ENCODE results near the gene DCT. TPM values are rescaled to one million over a fixed set of nuclear protein-coding genes. Genes with fewer than 3 reads are reported as not detected.

DCT gene
- polyA plus RNA-seq, 1 of the 3 experiments (the other 2 are of a cell fraction): 0.03 TPM

GRCh38 chr13:94411747-94412146 lies 67.7 kb downstream of the DCT start:
- H3K9me3 ChIP-seq: no peaks in the 10 kb centered on the region
- ChIA-PET CTCF (interaction anchor here (0.7 to 1.4 kb wide), 3 partner anchors 16 to 206 kb away, joined by 3 to 5 read pairs (median 3); no protein-coding TSS in a partner anchor), POLR2A (no interaction called here)
- H3K9ac ChIP-seq: no peak overlapping the region
- peaks cover 0 to 5% of the 10 kb centered on the region in 2 experiments; a peak in 3 of 4 replicates for H3K4me1 ChIP-seq (ENCODE audit: control insufficient read depth in 1 of 2, insufficient read depth in 2 of 2, low read depth in 1 of 2, low read length in 1 of 2)
- H3K27ac ChIP-seq (ENCODE audit: low read depth in 2 of 2, low read length in 1 of 2): no peak overlapping the region
- no peaks in the 10 kb centered on the region for H3K79me2 ChIP-seq (ENCODE audit: insufficient read depth)
- no peaks in the 10 kb centered on the region for H4K20me1 ChIP-seq (ENCODE audit: insufficient read depth)
- TF ChIP-seq MAX (IDR thresholded peaks at IDR 0.05; ENCODE audit: low read depth) (no peak), EZH2phosphoT487 (IDR thresholded peaks at IDR 0.05; ENCODE audit: borderline replicate concordance, low read depth) (no peak), NFIC (IDR thresholded peaks at IDR 0.05; ENCODE audit: borderline replicate concordance) (no peak), TAF1 (IDR thresholded peaks at IDR 0.05; ENCODE audit: borderline replicate concordance, low read depth, low read length) (no peak), POLR2AphosphoS5 (IDR thresholded peaks at IDR 0.05; ENCODE audit: low read depth, low read length) (no peak), RAD21 (IDR thresholded peaks at IDR 0.05; ENCODE audit: low read length) (no peak), SMC3 (IDR thresholded peaks at IDR 0.05; ENCODE audit: low read depth, low read length) (no peak), CTCF (IDR thresholded peaks at IDR 0.05) (no peak), ZBTB33 (IDR thresholded peaks at IDR 0.05; ENCODE audit: borderline replicate concordance, low read depth) (no peak), MEF2A (IDR thresholded peaks at IDR 0.05; ENCODE audit: borderline replicate concordance, low read depth) (no peak), REST (IDR thresholded peaks at IDR 0.05; ENCODE audit: low read depth, low read length) (no peak), EP300 (IDR thresholded peaks at IDR 0.05; ENCODE audit: borderline replicate concordance in 1 of 2, low read depth in 1 of 2, low read length in 1 of 2) (no peak), TCF12 (IDR thresholded peaks at IDR 0.05) (no peak), FOSL2 (IDR thresholded peaks at IDR 0.05; ENCODE audit: borderline replicate concordance, low read depth) (no peak)
- no peak overlapping the region for H3K4me2 ChIP-seq
- no peaks in the 10 kb centered on the region for H3K9me2 ChIP-seq
- H3K27me3 ChIP-seq (ENCODE audit: insufficient read depth): no peaks in the 10 kb centered on the region
- H3F3A ChIP-seq (replicated peaks; ENCODE audit: insufficient read depth): no peaks in the 10 kb centered on the region
- no peak overlapping the region for H3K4me3 ChIP-seq (ENCODE audit: low read depth in 2 of 2, low read length in 1 of 2)
- H3K36me3 ChIP-seq (replicated peaks in 1 of 2; ENCODE audit: control insufficient read depth in 1 of 2, insufficient read depth in 2 of 2, low read length in 1 of 2): no peaks in the 10 kb centered on the region
- DNase-seq: no peak
- WGBS (ENCODE audit: low lambda C conversion rate): 36% methylated on average over 3 of the region's 3 CpGs
- no peak overlapping the region for H2AFZ ChIP-seq (ENCODE audit: low read depth)

All from SK-N-SH (cell line).